AG09319 (cell line): ENCODE results near the gene RADIL.
"Not testable (repeated sequence)": the region's sequence is repeated elsewhere in the genome, so short reads cannot be mapped to it uniquely, and the experiment has no call there.

Experiments
- DNase-seq: peaks from one replicate; pipeline ENCODE4 v3.0.0-alpha.2; 2010; ENCODE audit warnings: low read depth; ENCODE audit errors: extremely low read depth
- TF ChIP-seq, protein P1 (sequence below): IDR thresholded peaks from 2 replicates; pipeline ENCODE4 v1.5.1; 2011; ENCODE audit warnings: low read depth, mild to moderate bottlenecking, inconsistent platforms, low read length, moderate library complexity

The RADIL gene

DNA sequence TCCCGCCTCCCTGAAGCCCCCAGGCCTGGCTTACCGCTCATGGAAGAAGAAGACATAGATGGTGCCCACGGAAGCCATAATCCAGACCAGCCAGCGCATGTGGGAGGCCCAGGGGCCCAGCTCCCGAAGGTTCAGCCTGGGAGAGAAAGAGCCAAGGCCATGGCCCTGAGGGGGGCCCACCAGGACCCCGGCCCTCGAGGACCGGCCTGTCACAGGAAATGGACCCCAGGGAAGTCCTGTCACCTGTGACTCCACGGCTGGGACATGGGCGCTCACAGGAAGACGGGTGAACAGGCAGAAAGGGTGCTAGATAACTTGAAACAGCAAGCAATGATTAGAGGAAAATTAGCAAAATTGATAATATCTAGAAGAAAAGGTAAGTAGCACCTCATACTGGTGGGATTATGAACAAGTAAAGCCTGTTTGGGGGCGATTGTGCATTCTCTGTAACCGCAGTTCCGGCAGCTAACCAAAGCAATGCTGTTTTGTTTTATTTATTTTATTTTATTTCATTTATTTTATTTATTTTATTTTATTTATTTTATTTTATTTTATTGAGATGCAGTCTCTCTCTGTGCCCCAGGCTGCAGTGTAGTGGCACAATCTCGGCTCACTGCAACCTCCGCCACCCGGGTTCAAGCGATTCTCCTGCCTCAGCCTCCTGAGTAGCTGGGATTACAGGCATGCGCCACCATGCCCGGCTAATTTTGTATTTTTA lies 27.8 kb upstream of the RADIL start:
- no peak for DNase-seq
- TF ChIP-seq, protein P1, sequence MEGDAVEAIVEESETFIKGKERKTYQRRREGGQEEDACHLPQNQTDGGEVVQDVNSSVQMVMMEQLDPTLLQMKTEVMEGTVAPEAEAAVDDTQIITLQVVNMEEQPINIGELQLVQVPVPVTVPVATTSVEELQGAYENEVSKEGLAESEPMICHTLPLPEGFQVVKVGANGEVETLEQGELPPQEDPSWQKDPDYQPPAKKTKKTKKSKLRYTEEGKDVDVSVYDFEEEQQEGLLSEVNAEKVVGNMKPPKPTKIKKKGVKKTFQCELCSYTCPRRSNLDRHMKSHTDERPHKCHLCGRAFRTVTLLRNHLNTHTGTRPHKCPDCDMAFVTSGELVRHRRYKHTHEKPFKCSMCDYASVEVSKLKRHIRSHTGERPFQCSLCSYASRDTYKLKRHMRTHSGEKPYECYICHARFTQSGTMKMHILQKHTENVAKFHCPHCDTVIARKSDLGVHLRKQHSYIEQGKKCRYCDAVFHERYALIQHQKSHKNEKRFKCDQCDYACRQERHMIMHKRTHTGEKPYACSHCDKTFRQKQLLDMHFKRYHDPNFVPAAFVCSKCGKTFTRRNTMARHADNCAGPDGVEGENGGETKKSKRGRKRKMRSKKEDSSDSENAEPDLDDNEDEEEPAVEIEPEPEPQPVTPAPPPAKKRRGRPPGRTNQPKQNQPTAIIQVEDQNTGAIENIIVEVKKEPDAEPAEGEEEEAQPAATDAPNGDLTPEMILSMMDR: no peak

DNA sequence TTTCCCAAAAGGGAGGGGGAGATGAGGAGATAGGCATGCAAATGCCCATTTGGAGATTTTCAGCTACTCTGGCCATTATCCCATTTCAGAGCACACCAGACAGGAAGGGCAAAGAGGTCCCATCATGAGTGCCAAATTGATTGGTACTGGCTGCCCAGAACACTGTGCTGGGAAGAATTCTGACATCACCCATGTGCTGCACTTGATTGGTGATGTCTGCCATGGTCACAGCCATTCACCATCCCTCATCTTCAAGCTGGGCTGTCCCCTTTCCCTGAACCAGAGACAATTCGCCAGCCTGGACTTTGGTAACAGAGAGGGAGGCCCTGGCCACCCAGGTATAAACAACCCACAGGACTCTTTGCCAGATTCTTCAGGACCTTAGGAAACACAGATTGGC lies 23.2 kb upstream of the RADIL start:
- TF ChIP-seq, protein P1: no peak
- no peak for DNase-seq

DNA sequence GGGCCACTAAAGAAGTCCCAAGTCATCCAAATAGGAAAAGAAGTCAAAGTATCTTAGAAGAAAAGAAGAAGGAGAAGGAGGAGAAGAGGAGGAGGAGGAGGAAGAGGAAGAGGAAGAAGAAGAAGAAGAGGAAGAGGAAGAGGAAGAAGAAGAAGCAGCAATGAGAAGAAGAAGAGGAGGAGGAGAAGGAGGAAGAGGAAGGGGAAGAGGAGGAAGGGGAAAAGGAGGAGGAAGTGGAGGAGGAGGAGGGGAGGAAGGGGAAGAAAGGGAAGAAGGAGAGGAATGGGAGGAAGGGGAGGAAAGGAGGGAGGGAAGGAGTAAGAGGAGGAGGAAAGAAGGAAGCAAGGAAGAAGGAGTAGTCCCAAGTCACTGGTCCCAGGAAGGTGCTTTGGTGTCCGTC lies 21.7 kb upstream of the RADIL start:
- TF ChIP-seq, protein P1: no peak
- DNase-seq: no peak

DNA sequence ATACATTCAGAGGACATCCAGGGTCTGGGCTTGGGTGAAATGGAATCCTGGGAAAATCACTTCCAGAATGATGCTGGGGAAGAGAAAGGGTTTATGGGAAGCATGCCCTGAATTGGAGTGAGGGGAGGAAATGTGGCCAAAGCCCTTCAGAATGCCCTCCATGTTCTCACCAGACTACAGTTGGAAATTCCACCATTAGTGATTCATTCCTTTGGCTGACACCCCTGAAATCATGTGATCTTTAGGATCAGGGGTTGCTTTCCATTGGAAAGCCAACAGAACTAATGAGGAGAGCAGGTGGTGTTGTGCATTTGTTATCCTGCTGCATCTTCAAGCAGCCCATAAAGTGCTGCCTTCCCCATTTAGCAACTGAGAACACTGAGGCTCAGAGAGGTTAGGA lies 20.8 kb upstream of the RADIL start:
- no peak for DNase-seq

DNA sequence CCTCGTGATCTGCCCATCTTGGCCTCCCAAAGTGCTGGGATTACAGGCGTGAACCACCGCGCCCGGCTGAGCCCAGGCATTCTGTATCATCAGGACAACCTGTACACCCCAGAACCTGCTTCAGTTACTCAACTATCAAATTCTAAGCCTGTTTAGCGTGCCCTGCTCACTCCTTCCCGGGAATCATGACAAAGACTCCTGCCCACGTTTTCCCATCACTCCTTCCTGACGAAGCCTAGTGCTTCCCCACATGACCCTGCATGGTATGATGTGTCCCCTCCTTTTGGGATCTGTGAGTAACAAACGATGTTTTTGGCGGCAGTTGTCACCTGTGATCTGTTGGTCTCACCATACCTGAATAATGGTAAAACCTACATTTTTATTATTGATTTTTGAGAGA lies 12.2 kb upstream of the RADIL start:
- TF ChIP-seq, protein P1: no peak
- no peak for DNase-seq

More for the DNA sequence above, 20.8 kb upstream of the RADIL start:
- TF ChIP-seq, protein P1: no peak

DNA sequence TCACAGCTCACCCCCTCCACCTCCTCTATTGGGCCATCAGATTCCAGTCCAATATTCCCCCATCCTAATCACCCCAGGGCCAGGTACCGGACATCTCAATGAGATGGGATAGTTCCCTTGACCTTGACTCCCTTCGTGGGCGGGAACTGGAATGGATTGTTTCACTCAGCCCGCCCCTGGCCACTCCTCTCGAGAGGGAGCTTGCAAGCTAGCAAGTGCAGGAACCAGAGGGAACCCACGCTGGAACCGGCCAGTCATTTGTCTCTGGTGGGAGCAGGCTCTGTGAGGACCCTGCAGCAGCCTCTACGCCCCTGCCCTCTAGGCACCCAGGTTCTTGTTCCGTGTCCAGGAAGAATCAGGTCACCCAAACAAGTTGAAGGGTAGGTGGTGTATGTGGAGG lies 11.0 kb upstream of the RADIL start:
- TF ChIP-seq, protein P1: no peak
- DNase-seq: no peak

DNA sequence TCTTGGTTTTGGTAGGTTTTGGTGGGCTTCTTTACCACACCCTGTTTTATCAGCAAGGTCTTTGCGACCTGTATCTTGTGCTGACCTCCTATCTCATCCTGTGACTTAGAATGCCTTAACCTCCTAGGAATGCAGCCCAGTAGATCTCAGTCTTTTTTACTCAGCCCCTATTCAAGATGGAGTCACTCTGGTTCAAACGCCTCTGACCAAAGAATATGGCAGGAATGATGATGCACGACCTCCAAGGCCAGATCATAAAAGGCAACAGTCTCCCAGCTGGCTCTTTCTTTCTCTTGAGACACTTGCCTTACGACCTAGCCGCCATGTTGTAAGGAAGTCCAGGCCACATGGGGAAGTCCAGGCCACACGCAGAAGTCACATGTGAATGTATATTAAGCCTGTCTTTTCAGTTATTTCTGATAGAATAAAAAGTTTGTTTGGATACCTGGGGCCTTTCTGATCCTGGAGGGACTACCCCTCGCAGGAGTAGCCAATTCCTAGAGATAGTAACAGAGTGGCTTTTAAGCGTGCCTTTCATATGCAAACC lies 10.5 kb upstream of the RADIL start:
- TF ChIP-seq, protein P1: no peak
- DNase-seq: no peak

DNA sequence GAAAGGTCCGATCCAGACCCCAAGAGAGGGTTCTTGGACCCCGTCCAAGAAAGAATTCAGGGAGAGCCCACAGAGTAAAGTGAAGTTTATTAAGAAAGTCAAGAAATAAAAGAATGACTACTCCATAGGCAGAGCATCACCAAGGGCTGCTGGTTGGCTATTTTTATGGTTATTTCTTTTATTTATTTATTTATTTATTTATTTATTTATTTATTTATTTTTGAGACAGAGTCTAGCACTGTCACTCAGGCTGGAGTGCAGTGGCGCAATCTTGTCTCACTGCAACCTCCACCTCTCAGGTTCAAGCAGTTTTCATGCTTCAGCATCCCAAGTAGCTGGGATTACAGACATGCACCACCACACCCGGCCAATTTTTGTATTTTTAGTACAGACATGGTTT lies 9.7 kb upstream of the RADIL start:
- not testable (repeated sequence) for DNase-seq

DNA sequence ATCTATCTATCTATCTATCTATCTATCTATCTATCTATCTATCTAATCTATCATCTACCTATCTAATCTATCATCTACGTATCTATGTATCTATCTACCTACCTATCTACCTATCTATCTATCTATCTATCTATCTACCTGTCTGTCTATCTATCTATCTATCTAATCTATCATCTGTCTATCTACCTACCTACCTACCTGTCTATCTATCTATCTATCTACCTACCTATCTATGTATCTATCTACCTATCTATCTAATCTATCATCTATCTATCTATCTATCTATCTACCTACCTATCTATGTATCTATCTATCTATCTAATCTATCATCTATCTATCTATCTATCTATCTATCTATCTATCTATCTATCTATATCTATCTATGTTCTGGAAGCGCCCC lies 8.0 kb upstream of the RADIL start:
- DNase-seq: not testable (repeated sequence)
